HepG2 (cell line): ENCODE data around the gene CNP. TPM values are rescaled to one million over a fixed set of nuclear protein-coding genes. Genes with fewer than 3 reads are reported as not detected.

ENCODE experiments used
- ATF7-NPFF ChIP-seq: sonication (generic); formaldehyde crosslinking; IDR thresholded peaks from 2 replicates; pipeline ENCODE4 v1.8.1; 2023; ENCODE audit warnings: mild to moderate bottlenecking, low read depth, missing genetic modification reagents, moderate library complexity
- CBX2 ChIP-seq, 2 experiments: fragments of 200-600 bp in 1 of 2; sonication (generic); formaldehyde crosslinking in 1 of 2; IDR thresholded peaks; 2 replicates each; pipeline versions ENCODE4 v1.7.0 to v1.8.1; 2018 to 2022; ENCODE audit warnings: low read depth in 2 of 2, low read length in 1 of 2, mild to moderate bottlenecking in 1 of 2, missing genetic modification reagents in 1 of 2
- CREM ChIP-seq, 2 experiments: sonication (generic) in 1 of 2; formaldehyde crosslinking in 1 of 2; IDR thresholded peaks; 2 replicates each; pipeline versions ENCODE4 v1.4.0 to v1.6.1; 2016 to 2020; ENCODE audit warnings: antibody characterized with exemption in 1 of 2, mild to moderate bottlenecking in 1 of 2, missing genetic modification reagents in 1 of 2
- FOSL2 ChIP-seq: sonication (generic); formaldehyde crosslinking; IDR thresholded peaks from 2 replicates; pipeline ENCODE4 v1.4.0; 2020; ENCODE audit warnings: missing genetic modification reagents
- HMGXB3 ChIP-seq: sonication (generic); formaldehyde crosslinking; IDR thresholded peaks from 2 replicates; pipeline ENCODE4 v1.4.0; 2020; ENCODE audit warnings: missing genetic modification reagents, borderline replicate concordance
- MAX ChIP-seq: IDR thresholded peaks from 2 replicates; pipeline ENCODE4 v1.6.1; 2012; ENCODE audit warnings: inconsistent platforms
- NCOA5 ChIP-seq: sonication (generic); formaldehyde crosslinking; IDR thresholded peaks from 2 replicates; pipeline ENCODE4 v1.4.0; 2020; ENCODE audit warnings: missing genetic modification reagents
- NCOR1 ChIP-seq: fragments of 200-600 bp; sonication (generic); IDR thresholded peaks from 2 replicates; pipeline ENCODE4 v1.7.0; 2017; ENCODE audit warnings: antibody characterized with exemption, low read length, borderline replicate concordance
- NFYC ChIP-seq: IDR thresholded peaks from 2 replicates; pipeline ENCODE4 v1.6.1; 2016; ENCODE audit warnings: missing genetic modification reagents, missing compliant biosample characterization
- SOX13 ChIP-seq, 3 experiments: fragments of 450-650 bp in 1 of 3; sonication (generic) in 1 of 3; formaldehyde crosslinking in 1 of 3; IDR thresholded peaks in 2 of 3; conservative IDR thresholded peaks in 1 of 3; 2 replicates each; pipeline versions ENCODE4 v1.5.0 to v1.6.1; 2016 to 2020; ENCODE audit warnings: antibody characterized with exemption in 1 of 3, mild to moderate bottlenecking in 1 of 3, missing compliant biosample characterization in 1 of 3, missing genetic modification reagents in 1 of 3, moderate library complexity in 1 of 3
- TAF1 ChIP-seq: sonication (generic); formaldehyde crosslinking; IDR thresholded peaks from 2 replicates; pipeline ENCODE4 v1.4.0; 2020; ENCODE audit warnings: missing genetic modification reagents
- ZEB1 ChIP-seq: IDR thresholded peaks from 2 replicates; pipeline ENCODE4 v1.6.1; 2012; ENCODE audit warnings: mild to moderate bottlenecking, low read depth, inconsistent platforms; ENCODE audit not compliant: insufficient replicate concordance
- ZFX ChIP-seq: sonication (generic); formaldehyde crosslinking; IDR thresholded peaks from 2 replicates; pipeline ENCODE4 v1.4.0; 2020; ENCODE audit warnings: mild to moderate bottlenecking, low read depth, missing genetic modification reagents, moderate library complexity
- ZFY ChIP-seq: sonication (generic); formaldehyde crosslinking; IDR thresholded peaks from 2 replicates; pipeline ENCODE4 v1.4.0; 2020; ENCODE audit warnings: missing genetic modification reagents
- ZNF331 ChIP-seq: sonication (generic); formaldehyde crosslinking; IDR thresholded peaks from 2 replicates; pipeline ENCODE4 v1.4.0; 2020; ENCODE audit warnings: missing genetic modification reagents
- ZNF367 ChIP-seq: sonication (generic); formaldehyde crosslinking; IDR thresholded peaks from 2 replicates; pipeline ENCODE4 v1.4.0; 2020; ENCODE audit warnings: missing genetic modification reagents, borderline replicate concordance
- polyA plus RNA-seq, 8 experiments: library from polyadenylated mRNA; depleted of rRNA in 3 of 8; stranded (reverse) in 7 of 8; unstranded in 1 of 8; fragments of >200 nt; fragmentation: Illumina TruSeq in 4 of 8; extraction: Trizol in 4 of 8; gene quantifications; 2 replicates each; pipeline versions ENCODE4 v1.2.1 to v1.2.3, GENCODE V29; 2011 to 2016; ENCODE audit warnings: low read depth in 4 of 8, missing spikeins in 1 of 8, mixed read lengths in 1 of 8; ENCODE audit not compliant: insufficient read depth in 1 of 8
- total RNA-seq, 5 experiments: library from RNA; depleted of rRNA; stranded (reverse); fragments of >200 nt; fragmentation: Illumina TruSeq; extraction: Trizol; gene quantifications; 2 replicates each; pipeline ENCODE4 v1.2.3, GENCODE V29; 2016; ENCODE audit warnings: low read depth in 1 of 5
- TF ChIP-seq, protein P1 (sequence below): sonication (generic); formaldehyde crosslinking; IDR thresholded peaks from 2 replicates; pipeline ENCODE4 v1.8.0; 2022; ENCODE audit warnings: mild to moderate bottlenecking, missing genetic modification reagents

Gene CNP
- total and polyA plus RNA-seq, 2 of the 13 experiments (the other 11 are each of a cell fraction or from before 2014, with no cell fraction given): 97.2 to 161 TPM

GRCh38 chr17:41989702-41990419, 23.3 kb downstream of the CNP start (continued):
- peak; percentile 44; the same call in 1 of the 2 replicates for TF ChIP-seq MAX
- TF ChIP-seq ZNF367: no peak
- TF ChIP-seq ZFX (CRISPR knock-in tag): peak; percentile 51; the same call in 1 of the 2 replicates
- TF ChIP-seq ATF7-NPFF (CRISPR knock-in tag): no peak
- TF ChIP-seq SOX13 (IDR thresholded peaks at IDR 0.05): peak; percentile 58; the same call in 1 of the 2 replicates
- peak in 1 of 2 experiments; percentile 96; a peak in 2 of 4 replicates for TF ChIP-seq SOX13 (CRISPR knock-in tag; conservative IDR thresholded peaks at IDR 0.05 in 1 of 2, IDR thresholded peaks at IDR 0.05 in 1 of 2)
- TF ChIP-seq, protein P1, sequence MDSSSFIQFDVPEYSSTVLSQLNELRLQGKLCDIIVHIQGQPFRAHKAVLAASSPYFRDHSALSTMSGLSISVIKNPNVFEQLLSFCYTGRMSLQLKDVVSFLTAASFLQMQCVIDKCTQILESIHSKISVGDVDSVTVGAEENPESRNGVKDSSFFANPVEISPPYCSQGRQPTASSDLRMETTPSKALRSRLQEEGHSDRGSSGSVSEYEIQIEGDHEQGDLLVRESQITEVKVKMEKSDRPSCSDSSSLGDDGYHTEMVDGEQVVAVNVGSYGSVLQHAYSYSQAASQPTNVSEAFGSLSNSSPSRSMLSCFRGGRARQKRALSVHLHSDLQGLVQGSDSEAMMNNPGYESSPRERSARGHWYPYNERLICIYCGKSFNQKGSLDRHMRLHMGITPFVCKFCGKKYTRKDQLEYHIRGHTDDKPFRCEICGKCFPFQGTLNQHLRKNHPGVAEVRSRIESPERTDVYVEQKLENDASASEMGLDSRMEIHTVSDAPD (CRISPR knock-in tag): peak; percentile 94
- TF ChIP-seq TAF1 (CRISPR knock-in tag): peak; percentile 24; the same call in 1 of the 2 replicates
- TF ChIP-seq ZEB1: peak; percentile 50
- peak; percentile 58 for TF ChIP-seq FOSL2 (CRISPR knock-in tag)
- no peak for TF ChIP-seq NCOA5 (CRISPR knock-in tag)
- no peak for TF ChIP-seq CBX2 (IDR thresholded peaks at IDR 0.05; ENCODE audit: low read depth, low read length)
- TF ChIP-seq CBX2 (CRISPR knock-in tag; IDR thresholded peaks at IDR 0.05; ENCODE audit: low read depth): no peak
- TF ChIP-seq NFYC (CRISPR knock-in tag): peak; percentile 42; the same call in 1 of the 2 replicates
- TF ChIP-seq HMGXB3: peak; percentile 77; the same call in 1 of the 2 replicates
- TF ChIP-seq NCOR1: peak; percentile 93
- 0 out of 2 replicates have a peak, but pooled peaks have one; percentile 29 for TF ChIP-seq ZFY (CRISPR knock-in tag)
- peak; percentile 80 for TF ChIP-seq ZNF331 (CRISPR knock-in tag)
- peak; percentile 54; the same call in 1 of the 2 replicates for TF ChIP-seq CREM (IDR thresholded peaks at IDR 0.05)
- no peak for TF ChIP-seq CREM (CRISPR knock-in tag; IDR thresholded peaks at IDR 0.05)
